Activated CD8-positive, alpha-beta memory T cell treated with anti-CD3 and anti-CD28 coated beads, Interleukin-2, amount 50 U/mL, for 1 hour (primary cell): ENCODE measurements around the gene MYCBP2.
"Not testable (repeated sequence)": the region's sequence is repeated elsewhere in the genome, so short reads cannot be mapped to it uniquely, and the experiment has no call there.

Source experiments
- DNase-seq: peaks from one replicate; pipeline ENCODE4 v3.0.0-alpha.2; 2020; ENCODE audit errors: extremely low read depth

The MYCBP2 gene

GRCh38 chr13:77338961-77339401 is 12.1 kb upstream of the MYCBP2 start:
- DNase-seq: no peak

- DNase-seq: no peak
These were observed 11.4 kb upstream of the MYCBP2 start for GRCh38 chr13:77338329-77338728.

- no peak for DNase-seq
These were observed 10.3 kb upstream of the MYCBP2 start for GRCh38 chr13:77337159-77337558.

DNA sequence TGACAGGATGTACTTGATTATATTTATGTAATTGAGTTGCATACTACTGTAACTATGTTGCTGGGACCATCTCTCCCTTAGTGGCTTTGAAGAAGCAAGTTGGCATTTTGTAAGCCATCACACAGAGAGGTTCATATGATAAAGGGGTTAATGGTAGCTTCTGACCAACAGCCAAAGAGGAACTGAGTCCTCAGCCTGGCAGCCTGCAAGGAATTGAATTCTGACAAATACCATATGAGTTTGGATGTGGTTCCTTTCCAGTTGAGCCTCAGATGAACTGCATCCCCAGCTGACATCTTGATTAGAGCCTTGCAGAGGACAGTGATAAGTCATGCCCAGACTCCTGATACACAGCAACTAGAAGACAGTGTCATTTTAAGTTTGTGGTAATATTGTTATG is 8.6 kb upstream of the MYCBP2 start:
- no peak for DNase-seq

GRCh38 chr13:77333594-77333993 is 6.7 kb upstream of the MYCBP2 start:
- DNase-seq: no peak

DNA sequence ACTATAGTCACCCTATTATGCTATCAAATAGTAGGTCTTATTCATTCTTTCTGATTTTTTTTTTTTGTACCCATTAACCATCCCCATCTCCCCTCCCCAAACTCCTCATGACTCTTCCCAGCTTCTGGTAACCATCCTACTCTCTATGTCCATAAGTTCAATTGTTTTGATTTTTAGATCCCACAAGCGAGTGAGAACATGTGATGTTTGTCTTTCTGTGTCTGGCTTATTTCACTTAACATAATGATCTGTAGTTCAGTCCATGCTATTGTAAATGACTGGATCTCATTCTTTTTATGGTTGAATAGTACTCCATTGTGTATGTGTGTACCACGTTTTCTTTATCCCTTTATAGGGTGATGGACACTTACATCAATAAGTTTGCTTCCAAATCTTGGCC is 4.5 kb upstream of the MYCBP2 start:
- no peak for DNase-seq

DNA sequence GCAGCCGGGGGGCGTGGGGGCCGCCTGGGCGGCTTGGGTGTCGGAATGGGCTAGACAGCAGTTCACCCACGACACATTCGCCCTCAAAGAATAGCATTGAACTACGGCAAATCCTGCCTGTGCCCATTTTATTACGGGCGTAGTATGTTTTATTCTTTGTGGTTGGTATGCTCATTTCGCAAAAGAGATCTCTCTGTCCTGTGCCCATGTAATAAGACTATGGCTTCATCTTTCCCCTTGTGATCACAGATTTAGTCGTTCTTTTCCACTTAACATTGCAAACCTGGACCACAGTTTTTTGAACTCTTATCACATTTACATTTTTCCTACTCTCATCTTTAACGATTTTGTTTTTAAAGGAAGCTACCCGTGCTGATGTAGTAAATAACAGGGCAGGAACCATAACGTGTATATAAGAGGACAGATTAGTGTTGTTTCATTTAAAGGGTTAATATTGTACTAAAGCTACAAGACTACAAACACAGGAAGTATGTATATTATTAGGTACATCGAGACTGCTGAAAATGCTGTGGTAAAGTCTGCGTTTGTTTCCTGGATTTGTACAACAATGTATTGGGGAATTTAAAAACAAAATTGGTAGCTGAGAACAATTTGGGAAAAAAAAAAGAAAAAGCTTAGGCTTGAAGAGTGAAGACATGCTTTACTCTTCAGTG is 3.2 kb upstream of the MYCBP2 start:
- no peak for DNase-seq

- DNase-seq: peak; percentile 75
These were observed 2.4 kb upstream of the MYCBP2 start for GRCh38 chr13:77329133-77329910.

GRCh38 chr13:77328819-77329132 is 1.9 kb upstream of the MYCBP2 start:
- DNase-seq: no peak

- no peak for DNase-seq
These were observed 1.4 kb downstream of the MYCBP2 start for GRCh38 chr13:77325371-77325980.

DNA sequence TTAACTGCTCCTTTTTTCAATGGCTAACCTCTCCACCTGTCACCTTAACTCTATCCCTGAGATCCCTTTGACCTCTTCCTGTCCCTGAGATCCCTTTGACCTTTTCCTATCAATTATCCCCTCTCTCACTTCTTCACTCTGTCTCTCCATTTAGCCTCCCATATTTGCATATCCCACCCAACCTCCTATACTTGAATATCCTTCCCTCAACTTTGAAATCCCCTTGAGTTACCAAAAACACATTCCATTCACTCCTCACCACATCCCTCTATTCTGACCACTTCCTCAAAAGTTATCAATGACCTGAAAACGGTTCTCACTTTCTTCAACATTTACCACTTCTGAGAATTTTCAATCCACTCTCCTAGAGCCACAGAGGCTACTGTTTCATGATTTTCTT is 3.0 kb downstream of the MYCBP2 start:
- DNase-seq: no peak

DNA sequence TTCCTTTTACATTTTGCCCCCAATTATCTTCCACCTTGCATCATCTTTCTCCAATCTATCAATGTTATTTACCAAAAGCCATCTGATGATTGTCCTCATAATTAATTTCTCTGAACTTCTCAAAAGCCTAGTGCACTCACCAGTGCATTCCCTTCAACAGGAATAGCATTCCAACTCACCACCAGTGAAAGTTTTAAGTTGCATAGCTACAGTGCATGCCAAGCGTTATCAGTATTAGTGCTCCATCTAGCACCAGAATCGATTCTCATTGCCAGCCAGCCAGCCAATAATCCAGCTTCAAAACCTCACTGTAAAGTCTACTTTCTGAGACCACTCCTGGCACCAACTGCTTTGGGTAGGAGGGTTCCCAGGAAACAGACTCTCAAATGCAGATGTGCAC is 7.4 kb downstream of the MYCBP2 start:
- no peak for DNase-seq

DNA sequence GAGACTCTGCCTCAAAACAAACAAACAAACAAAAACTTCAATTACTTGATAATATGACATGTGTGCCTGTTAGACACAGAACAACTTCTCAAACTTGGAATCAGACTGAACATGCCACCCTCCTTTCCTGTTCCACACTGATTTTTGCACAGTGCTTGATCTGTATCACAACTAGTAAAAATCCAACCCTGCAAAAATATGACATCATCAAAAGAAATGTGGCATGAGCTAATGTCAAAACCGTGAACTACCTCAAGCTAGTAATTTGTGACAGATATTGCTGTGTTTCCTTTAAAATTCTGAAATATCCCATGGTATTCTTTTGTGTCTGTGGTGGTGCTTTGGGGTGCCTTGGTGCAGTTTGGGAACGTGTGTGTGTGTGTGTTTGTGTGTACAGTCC is 8.2 kb downstream of the MYCBP2 start:
- no peak for DNase-seq

DNA sequence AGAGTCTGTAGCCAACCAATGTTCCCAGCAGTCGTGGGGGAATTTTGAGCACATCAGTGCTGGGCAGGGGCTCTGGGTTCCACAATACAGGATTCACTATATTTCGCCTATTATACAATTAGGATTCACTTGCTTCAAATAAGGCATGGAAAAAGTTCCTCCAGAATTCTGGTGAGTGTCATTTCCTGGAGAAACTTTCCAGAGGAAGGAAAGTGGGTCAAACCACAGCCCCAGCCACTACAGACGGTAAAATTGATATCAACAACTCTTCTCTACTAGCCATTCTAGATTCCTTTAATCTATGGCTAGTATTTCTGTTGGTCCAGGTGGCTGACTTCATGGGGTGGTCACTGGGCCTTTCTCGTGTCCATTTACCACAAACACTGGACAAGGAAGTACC is 10.5 kb downstream of the MYCBP2 start:
- no peak for DNase-seq

DNA sequence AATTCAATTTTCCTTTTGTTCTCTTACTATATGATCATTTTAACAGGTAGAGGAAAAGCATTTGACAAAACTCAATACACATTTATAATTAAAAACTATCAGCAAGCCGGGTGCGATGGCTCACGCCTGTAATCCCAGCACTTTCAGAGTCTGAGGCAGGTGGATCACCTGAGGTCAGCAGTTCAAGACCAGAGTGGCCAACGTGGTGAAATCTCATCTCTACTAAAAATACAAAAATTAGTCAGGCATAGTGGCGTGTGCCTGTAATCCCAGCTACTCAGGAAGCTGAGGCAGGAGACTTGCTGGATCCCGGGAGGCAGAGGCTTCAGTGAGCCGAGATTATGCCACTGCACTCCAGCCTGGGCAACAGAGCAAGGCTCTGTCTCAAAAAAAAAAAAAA is 11.4 kb downstream of the MYCBP2 start:
- DNase-seq: not testable (repeated sequence)

DNA sequence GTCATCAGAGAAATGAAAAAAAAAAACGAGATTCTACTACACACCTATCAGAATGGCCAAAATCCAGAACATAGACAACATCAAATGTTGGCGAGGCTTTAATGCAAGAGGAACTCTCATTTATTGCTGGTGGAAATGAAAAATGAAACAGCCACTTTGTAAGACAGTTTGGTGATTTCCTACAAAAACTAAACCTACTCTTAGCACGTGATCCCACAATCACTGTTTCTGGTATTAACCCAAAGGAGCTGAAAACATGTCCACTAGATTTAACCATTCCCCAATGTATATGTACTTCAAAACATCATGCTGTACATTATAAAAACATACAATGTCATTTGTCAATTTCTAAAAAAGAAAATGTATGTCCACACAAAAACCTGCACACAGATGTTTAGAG is 13.0 kb downstream of the MYCBP2 start:
- no peak for DNase-seq

- DNase-seq: no peak
These were observed 14.6 kb downstream of the MYCBP2 start for GRCh38 chr13:77312311-77312710.

GRCh38 chr13:77310579-77311279 is 16.2 kb downstream of the MYCBP2 start:
- DNase-seq: no peak

- no peak for DNase-seq
These were observed 16.7 kb downstream of the MYCBP2 start for GRCh38 chr13:77310161-77310560.

DNA sequence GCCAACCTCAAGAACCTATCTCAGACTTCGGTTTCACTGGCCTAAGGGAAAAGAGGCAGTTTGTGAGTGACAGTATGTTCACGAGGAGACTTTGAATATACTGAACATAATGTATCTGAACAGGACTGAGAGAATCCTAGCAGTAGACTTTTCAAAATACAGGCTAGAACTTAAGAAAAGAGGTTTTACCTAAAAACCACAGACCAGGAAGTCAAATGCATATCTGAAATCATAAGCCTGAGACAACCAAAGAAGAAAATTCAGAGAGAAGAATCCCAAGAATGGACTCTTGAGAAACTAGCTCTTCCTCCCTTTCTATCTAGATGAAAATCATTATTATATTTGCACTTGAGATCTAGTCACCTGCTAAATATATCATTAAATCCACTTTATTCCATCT is 17.6 kb downstream of the MYCBP2 start:
- no peak for DNase-seq

DNA sequence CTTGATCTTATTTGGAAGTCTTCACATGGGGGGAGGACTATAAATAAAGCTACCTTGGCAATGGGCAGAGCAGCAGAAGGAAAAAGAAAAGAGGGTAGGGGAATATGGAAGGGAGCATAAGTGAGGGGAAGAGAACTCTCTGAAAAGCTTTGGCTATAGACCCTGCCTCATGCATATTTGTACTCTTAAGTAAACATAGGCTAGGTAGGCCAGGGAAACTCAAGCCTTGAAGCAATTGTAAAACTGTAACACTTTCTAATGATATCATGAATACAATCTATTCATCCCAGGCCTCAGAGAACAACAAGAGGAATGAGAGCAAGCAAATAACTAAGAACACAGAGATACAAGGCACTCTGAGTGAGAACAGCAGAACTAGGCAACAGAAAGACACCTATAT is 20.4 kb downstream of the MYCBP2 start:
- no peak for DNase-seq

DNA sequence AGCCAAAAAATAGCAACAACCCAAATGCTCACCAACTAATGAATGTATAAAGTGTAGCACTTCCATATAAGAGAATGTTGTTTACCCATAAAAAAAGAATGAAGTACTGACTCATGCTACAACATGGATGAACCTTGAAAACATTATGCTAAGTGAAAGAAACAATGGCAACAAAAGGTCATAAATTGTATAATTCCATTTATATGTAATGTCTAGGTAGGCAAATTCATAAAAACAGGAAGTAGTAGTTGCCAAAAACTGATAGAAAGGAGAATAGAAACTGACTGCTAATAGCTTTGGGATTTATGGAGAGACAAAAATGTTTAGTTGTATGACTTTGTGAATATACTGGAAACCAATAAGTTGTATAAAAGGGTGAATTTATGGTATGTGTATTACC is 21.6 kb downstream of the MYCBP2 start:
- no peak for DNase-seq
